Stimulated activated naive CD8-positive, alpha-beta T cell treated with anti-CD3 and anti-CD28 coated beads, Interleukin-15, Interleukin-2, amounts not matched to agents 100 ng/mL and 50 ng/mL, for 24 hours (primary cell): ENCODE measurements around the gene RPRML.
"Not testable (repeated sequence)": the region's sequence is repeated elsewhere in the genome, so short reads cannot be mapped to it uniquely, and the experiment has no call there.

Source experiments
- H3K27ac Mint-ChIP-seq: one replicate; pipeline ENCODE4 v1.8.0; 2021; ENCODE audit warnings: mild to moderate bottlenecking, mixed read lengths
- H3K27me3 Mint-ChIP-seq: one replicate; pipeline ENCODE4 v1.8.0; 2021; ENCODE audit warnings: mixed read lengths
- H3K36me3 Mint-ChIP-seq: one replicate; pipeline ENCODE4 v1.8.0; 2021; ENCODE audit warnings: low read depth, mixed read lengths
- H3K4me1 Mint-ChIP-seq: one replicate; pipeline ENCODE4 v1.8.0; 2021; ENCODE audit warnings: low read depth, mixed read lengths
- H3K4me3 Mint-ChIP-seq: one replicate; pipeline ENCODE4 v1.8.0; 2021; ENCODE audit warnings: mild to moderate bottlenecking, mixed read lengths
- H3K9me3 Mint-ChIP-seq: one replicate; pipeline ENCODE4 v1.8.0; 2021; ENCODE audit warnings: mixed read lengths

The RPRML gene

DNA sequence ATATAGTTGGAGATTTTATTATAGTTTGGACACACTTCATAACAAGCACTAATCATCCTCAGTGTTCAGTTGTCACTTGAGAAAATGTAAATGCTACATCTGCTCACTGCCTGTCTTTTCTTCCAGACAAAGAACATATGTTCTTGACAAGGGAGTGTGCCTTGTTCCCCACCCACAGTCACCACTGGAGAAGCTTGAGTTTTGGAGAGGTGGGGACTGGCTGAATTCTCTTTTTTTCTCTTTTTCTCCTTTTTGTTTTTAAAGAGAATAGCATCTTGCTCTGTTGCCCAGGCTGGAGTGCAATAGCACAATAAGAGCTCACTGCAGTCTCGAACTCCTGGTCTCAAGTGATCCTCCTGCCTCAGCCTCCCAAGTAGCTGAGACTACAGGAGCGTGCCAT is 15.5 kb downstream of the RPRML start:
- Mint-ChIP-seq H3K4me3 (no peak overlapping the region), H3K27ac (no peak overlapping the region), H3K36me3 (peaks cover 6% of the 10 kb centered on the region), H3K4me1 (no peaks in the 10 kb centered on the region), H3K9me3 (no peaks in the 10 kb centered on the region), H3K27me3 (peaks cover 4% of the 10 kb centered on the region)

DNA sequence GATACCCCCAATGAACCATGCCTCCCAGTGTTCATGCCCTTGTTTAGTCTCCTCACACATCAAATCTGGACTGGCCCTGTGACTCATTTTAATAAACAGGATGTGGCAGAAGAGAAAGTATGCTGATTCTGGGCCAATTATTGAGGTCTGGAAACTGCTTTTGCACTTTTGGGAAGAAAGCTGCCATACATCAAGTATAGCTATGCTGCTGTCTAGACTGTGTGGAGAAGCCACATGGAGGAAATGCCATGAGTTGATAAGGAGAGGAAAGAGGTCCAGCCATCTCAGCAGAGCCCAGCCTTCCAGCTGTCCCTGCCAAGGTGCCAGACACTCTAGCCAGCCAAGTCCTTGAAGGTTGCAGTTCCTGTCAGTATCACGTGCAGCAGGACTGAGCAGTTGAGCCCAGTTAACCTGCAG is 16.7 kb downstream of the RPRML start:
- Mint-ChIP-seq H3K4me3 (no peak overlapping the region), H3K27me3 (peaks cover 2% of the 10 kb centered on the region), H3K27ac (no peak overlapping the region), H3K4me1 (no peaks in the 10 kb centered on the region), H3K36me3 (peaks cover 9% of the 10 kb centered on the region), H3K9me3 (no peaks in the 10 kb centered on the region)

DNA sequence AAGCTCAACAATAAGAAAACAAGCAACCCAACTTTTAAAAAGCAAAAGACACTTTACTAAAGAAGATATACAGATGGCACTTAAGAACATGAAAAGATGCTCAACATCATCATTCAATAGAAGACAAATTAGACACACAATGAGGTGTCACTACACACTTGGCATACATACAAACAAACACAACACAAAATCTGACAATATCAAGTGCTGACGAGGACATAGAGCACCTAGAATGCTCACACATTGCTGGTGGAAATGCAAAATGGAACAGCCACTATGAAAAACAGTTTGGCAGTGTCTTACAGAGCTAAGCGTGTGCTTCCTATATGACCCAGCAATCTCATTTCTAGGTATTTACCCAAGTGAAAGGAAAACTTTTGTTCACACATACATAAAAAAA is 18.9 kb downstream of the RPRML start:
- Mint-ChIP-seq H3K9me3 (no peaks in the 10 kb centered on the region), H3K27me3 (no peaks in the 10 kb centered on the region), H3K27ac (no peak overlapping the region), H3K36me3 (peaks cover 21% of the 10 kb centered on the region), H3K4me3 (no peak overlapping the region), H3K4me1 (no peaks in the 10 kb centered on the region)

GRCh38 chr17:46958041-46958591 is 20.9 kb downstream of the RPRML start:
- H3K27me3 Mint-ChIP-seq, result no peaks in the 10 kb centered on the region
- no peak overlapping the region for H3K27ac Mint-ChIP-seq
- H3K9me3 Mint-ChIP-seq, result no peaks in the 10 kb centered on the region
- H3K4me1 Mint-ChIP-seq, result no peaks in the 10 kb centered on the region
- no peak overlapping the region for H3K4me3 Mint-ChIP-seq
- peaks cover 21% of the 10 kb centered on the region for H3K36me3 Mint-ChIP-seq

DNA sequence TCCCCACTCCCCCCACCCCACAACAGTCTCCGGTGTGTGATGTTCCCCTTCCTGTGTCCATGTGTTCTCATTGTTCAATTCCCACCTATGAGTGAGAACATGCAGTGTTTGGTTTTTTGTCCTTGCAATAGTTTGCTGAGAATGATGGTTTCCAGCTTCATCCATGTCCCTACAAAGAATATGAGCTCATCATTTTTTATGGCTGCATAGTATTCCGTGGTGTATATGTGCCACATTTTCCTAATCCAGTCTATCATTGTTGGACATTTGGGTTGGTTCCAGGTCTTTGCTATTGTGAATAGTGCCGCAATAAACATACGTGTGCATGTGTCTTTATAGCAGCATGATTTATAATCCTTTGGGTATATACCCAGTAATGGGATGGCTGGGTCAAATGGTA is 25.9 kb downstream of the RPRML start:
- H3K27me3 Mint-ChIP-seq, H3K27ac Mint-ChIP-seq, H3K4me3 Mint-ChIP-seq, H3K4me1 Mint-ChIP-seq, H3K9me3 Mint-ChIP-seq: not testable (repeated sequence)
- peaks cover 15% of the 10 kb centered on the region for H3K36me3 Mint-ChIP-seq

DNA sequence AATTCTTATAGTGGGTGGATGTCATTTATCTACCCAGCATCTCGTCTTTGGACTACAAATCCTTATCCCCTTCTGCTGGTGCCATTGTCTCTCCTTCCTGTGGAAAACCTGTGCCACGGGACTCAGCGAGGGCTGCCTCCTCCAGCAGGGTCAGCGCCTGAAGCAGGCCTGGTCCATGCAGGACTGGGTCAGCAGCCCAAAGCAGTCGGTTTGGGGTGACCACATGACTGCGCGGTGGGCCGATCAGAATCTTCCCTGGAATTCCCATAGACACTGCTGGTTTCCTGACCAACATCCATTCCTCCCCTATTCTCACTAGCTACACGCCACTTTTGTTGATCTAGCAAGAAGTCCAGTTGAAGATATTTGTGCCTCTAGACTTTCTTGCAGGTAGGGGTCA is 26.9 kb downstream of the RPRML start:
- no peak overlapping the region for H3K27ac Mint-ChIP-seq

DNA sequence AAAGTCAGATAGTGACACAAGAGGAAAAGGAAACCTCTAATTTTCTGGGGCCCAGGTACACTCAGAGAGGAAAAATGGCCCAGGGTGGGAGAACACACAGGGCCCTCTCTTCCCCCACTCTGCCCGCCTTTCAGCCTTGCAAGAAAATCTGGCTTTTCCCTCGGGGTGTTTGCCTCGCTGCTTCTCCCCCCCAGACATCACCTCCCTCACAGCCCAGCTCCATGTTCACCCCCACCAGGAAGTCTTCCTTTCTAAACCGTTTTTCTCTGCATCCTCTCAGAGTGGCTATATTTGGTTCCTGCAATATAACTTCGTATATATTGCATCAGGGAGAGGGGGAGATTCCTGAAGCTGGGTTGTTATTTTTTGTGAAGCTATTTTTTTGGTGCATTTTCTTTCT is 27.3 kb downstream of the RPRML start:
- Mint-ChIP-seq H3K4me3 (no peak overlapping the region), H3K36me3 (peaks cover 10% of the 10 kb centered on the region), H3K9me3 (no peaks in the 10 kb centered on the region), H3K27me3 (no peaks in the 10 kb centered on the region), H3K4me1 (no peaks in the 10 kb centered on the region), H3K27ac (no peak overlapping the region)

More for the DNA sequence above, 26.9 kb downstream of the RPRML start:
- H3K9me3 Mint-ChIP-seq, result no peaks in the 10 kb centered on the region
- no peaks in the 10 kb centered on the region for H3K4me1 Mint-ChIP-seq
- peaks cover 11% of the 10 kb centered on the region for H3K36me3 Mint-ChIP-seq
- no peak overlapping the region for H3K4me3 Mint-ChIP-seq
- no peaks in the 10 kb centered on the region for H3K27me3 Mint-ChIP-seq

DNA sequence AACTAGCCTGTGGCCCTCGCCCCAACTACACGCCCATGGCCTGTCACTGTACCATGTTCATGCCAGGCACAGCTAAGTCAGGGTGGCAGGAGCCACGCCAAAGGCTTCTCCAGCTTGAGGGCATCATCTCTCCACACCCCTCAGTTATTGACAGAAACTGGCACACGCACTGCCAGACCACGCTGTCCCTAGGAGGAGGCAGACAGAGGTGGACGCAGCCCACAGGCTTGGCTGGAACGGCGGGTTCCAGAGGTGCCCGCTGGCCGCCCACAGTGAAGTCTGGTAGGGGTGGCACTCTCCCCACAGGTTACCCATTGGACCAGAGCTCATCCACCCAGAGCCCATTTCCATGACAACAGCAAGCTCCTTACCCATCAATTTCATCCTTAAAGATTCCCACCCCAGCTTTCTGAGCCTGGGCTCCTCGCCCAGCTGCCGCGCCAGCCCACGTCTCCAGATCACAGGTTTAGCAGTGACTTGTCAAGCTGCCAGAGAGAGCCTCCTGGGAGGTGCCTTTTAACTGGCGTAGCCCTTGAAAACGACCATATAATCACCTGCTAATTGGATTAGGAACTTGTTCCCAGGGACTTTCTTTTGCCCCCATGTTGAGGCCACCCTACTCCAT is 27.9 kb downstream of the RPRML start:
- Mint-ChIP-seq H3K27ac (no peak overlapping the region), H3K27me3 (no peaks in the 10 kb centered on the region), H3K36me3 (peaks cover 7% of the 10 kb centered on the region), H3K4me3 (no peak overlapping the region), H3K4me1 (no peaks in the 10 kb centered on the region), H3K9me3 (no peaks in the 10 kb centered on the region)

DNA sequence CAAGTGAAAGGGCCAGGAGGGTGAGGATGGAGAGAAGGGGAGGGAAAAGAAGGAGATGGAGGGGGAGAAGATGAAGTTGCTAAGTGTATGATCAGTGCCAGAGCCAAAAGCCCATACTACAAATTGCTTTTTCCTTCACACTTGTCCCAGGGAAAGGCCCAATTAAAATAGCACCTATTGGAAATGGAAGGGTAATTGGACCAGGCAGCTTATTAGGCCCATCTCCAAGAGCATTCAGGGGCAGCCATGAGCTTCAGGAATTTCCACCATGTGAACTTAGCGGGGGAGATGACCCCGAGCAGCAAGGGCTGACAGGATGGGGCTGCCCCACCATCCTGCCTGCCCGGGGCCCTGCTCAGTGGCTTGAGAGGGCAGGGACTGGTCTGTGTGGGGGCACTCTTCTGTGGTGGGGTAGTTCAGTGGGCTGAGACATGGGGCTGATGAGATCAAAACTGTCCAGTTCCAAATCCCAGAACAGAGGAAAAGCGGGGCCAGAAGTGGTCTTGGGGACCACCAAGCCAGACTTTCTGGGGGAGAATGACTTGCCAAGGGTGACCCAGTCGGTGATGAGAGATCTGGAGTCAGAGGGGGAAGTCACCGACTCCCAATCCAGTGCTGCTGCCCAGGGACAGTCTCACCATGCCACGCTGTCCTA is 28.6 kb downstream of the RPRML start:
- H3K4me3 Mint-ChIP-seq, result no peak overlapping the region
- no peaks in the 10 kb centered on the region for H3K27me3 Mint-ChIP-seq
- no peak overlapping the region for H3K27ac Mint-ChIP-seq
- H3K4me1 Mint-ChIP-seq, result no peaks in the 10 kb centered on the region
- H3K9me3 Mint-ChIP-seq, result no peaks in the 10 kb centered on the region
- peaks cover 2% of the 10 kb centered on the region for H3K36me3 Mint-ChIP-seq

- H3K36me3 Mint-ChIP-seq, result no peaks in the 10 kb centered on the region
- no peak overlapping the region for H3K27ac Mint-ChIP-seq
Measured at GRCh38 chr17:46949291-46950174, 29.5 kb downstream of the RPRML start.

GRCh38 chr17:46948544-46948943 is 30.5 kb downstream of the RPRML start:
- Mint-ChIP-seq H3K27me3 (no peaks in the 10 kb centered on the region), H3K4me1 (peaks cover 7% of the 10 kb centered on the region), H3K9me3 (no peaks in the 10 kb centered on the region), H3K36me3 (no peaks in the 10 kb centered on the region), H3K27ac (no peak overlapping the region), H3K4me3 (no peak overlapping the region)

More at GRCh38 chr17:46949291-46950174, 29.5 kb downstream of the RPRML start:
- Mint-ChIP-seq H3K4me1 (no peaks in the 10 kb centered on the region), H3K27me3 (no peaks in the 10 kb centered on the region), H3K9me3 (no peaks in the 10 kb centered on the region), H3K4me3 (no peak overlapping the region)

GRCh38 chr17:46947216-46947615 is 31.8 kb downstream of the RPRML start:
- Mint-ChIP-seq H3K27ac (no peak overlapping the region), H3K36me3 (no peaks in the 10 kb centered on the region), H3K27me3 (no peaks in the 10 kb centered on the region), H3K4me1 (peaks cover 17% of the 10 kb centered on the region), H3K9me3 (no peaks in the 10 kb centered on the region), H3K4me3 (no peak overlapping the region)

DNA sequence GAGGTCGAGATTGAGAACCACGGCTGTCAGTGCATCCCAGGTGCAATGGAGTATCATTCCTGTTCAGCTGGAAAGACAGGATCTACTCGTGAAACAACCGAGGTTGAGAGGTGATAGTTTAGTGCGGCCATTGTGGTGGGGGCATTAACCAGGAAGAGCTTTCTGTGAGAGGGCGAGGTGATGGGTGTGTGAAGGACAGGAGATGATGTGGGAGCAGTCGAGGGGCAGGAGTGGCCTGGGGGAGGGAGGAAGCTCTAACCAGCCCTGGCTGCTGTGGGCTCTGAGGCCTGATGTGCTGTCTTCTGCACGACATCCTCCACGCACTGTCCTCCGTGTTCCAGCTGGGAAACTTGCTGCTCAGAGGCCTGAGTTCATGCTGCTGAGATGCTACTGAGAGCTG is 34.1 kb downstream of the RPRML start:
- Mint-ChIP-seq H3K27me3 (no peaks in the 10 kb centered on the region), H3K4me1 (peaks cover 17% of the 10 kb centered on the region), H3K9me3 (no peaks in the 10 kb centered on the region), H3K4me3 (no peak overlapping the region), H3K27ac (no peak overlapping the region), H3K36me3 (peaks cover 12% of the 10 kb centered on the region)

GRCh38 chr17:46943501-46944393 is 35.3 kb downstream of the RPRML start:
- no peaks in the 10 kb centered on the region for H3K9me3 Mint-ChIP-seq

More at GRCh38 chr17:46943501-46944393, 35.3 kb downstream of the RPRML start:
- peaks cover 21% of the 10 kb centered on the region for H3K36me3 Mint-ChIP-seq
- H3K4me1 Mint-ChIP-seq, result peaks cover 17% of the 10 kb centered on the region
- H3K27me3 Mint-ChIP-seq, result no peaks in the 10 kb centered on the region
- H3K27ac Mint-ChIP-seq, result peak overlapping the region; percentile 74
- no peak overlapping the region for H3K4me3 Mint-ChIP-seq
